GM18867 (cell line): ENCODE measurements around the gene CYP17A1.

ENCODE experiments used
- ATAC-seq: cut with Tn5 transposase; IDR thresholded peaks from one replicate; pipeline ENCODE4 v1.9.1; 2021; ENCODE audit warnings: mild to moderate bottlenecking, moderate library complexity; ENCODE audit not compliant: unreplicated experiment

CYP17A1 gene

GRCh38 chr10:102811346-102811745 is 25.9 kb downstream of the CYP17A1 start:
- no peak for ATAC-seq

- no peak for ATAC-seq
Observed at GRCh38 chr10:102808380-102808779, 28.8 kb downstream of the CYP17A1 start.

- no peak for ATAC-seq
Observed at GRCh38 chr10:102804382-102805055, 32.7 kb downstream of the CYP17A1 start.

GRCh38 chr10:102802920-102803534 is 34.2 kb downstream of the CYP17A1 start:
- ATAC-seq: no peak

- ATAC-seq: no peak
Observed at GRCh38 chr10:102801978-102802377, 35.2 kb downstream of the CYP17A1 start.

- no peak for ATAC-seq
Observed at GRCh38 chr10:102801496-102801895, 35.7 kb downstream of the CYP17A1 start.

GRCh38 chr10:102800611-102801335 is 36.4 kb downstream of the CYP17A1 start:
- no peak for ATAC-seq

GRCh38 chr10:102799691-102800471 is 37.3 kb downstream of the CYP17A1 start:
- no peak for ATAC-seq

GRCh38 chr10:102796407-102797176 is 40.6 kb downstream of the CYP17A1 start:
- ATAC-seq: peak; percentile 96

- peak; percentile 28 for ATAC-seq
Observed at GRCh38 chr10:102795453-102796406, 41.5 kb downstream of the CYP17A1 start.

- ATAC-seq: no peak
Observed at GRCh38 chr10:102791754-102792395, 45.3 kb downstream of the CYP17A1 start.

GRCh38 chr10:102785818-102786217 is 51.4 kb downstream of the CYP17A1 start:
- no peak for ATAC-seq

GRCh38 chr10:102783568-102783967 is 53.6 kb downstream of the CYP17A1 start:
- ATAC-seq: no peak

- ATAC-seq: no peak
Observed at GRCh38 chr10:102782673-102783551, 54.3 kb downstream of the CYP17A1 start.

- ATAC-seq: no peak
Observed at GRCh38 chr10:102781921-102782557, 55.2 kb downstream of the CYP17A1 start.

GRCh38 chr10:102781090-102781920 is 55.9 kb downstream of the CYP17A1 start:
- ATAC-seq: no peak
